Colon (tissue), 2 donors: ENCODE measurements around the gene NBAS.
"Not testable (repeated sequence)": the region's sequence is repeated elsewhere in the genome, so short reads cannot be mapped to it uniquely, and the experiment has no call there.

Experiments
- FAIRE-seq: peaks from 2 replicates; lab custom pipeline; 2012; peaks lifted over from hg19 to GRCh38; lab: Jason Lieb, UNC
- donor health status: control.
- donor health status: control.

Gene NBAS

GRCh38 chr2:15559379-15560139 lies 1.6 kb downstream of the NBAS start:
- FAIRE-seq: no peak

- FAIRE-seq: no peak
Observed at GRCh38 chr2:15557887-15558311, 3.2 kb downstream of the NBAS start.

GRCh38 chr2:15556311-15556930 lies 4.7 kb downstream of the NBAS start:
- no peak for FAIRE-seq

GRCh38 chr2:15555760-15556193 lies 5.4 kb downstream of the NBAS start:
- no peak for FAIRE-seq

GRCh38 chr2:15554525-15555218 lies 6.5 kb downstream of the NBAS start:
- no peak for FAIRE-seq

GRCh38 chr2:15553951-15554350 lies 7.2 kb downstream of the NBAS start:
- FAIRE-seq: no peak

- FAIRE-seq: no peak
Observed at GRCh38 chr2:15553519-15553918, 7.6 kb downstream of the NBAS start.

GRCh38 chr2:15548974-15549373 lies 12.2 kb downstream of the NBAS start:
- no peak for FAIRE-seq

- no peak for FAIRE-seq
Observed at GRCh38 chr2:15547115-15547876, 13.8 kb downstream of the NBAS start.

GRCh38 chr2:15546297-15547098 lies 14.6 kb downstream of the NBAS start:
- no peak for FAIRE-seq

GRCh38 chr2:15544227-15544626 lies 16.9 kb downstream of the NBAS start:
- FAIRE-seq: no peak

- no peak for FAIRE-seq
Observed at GRCh38 chr2:15543541-15543940, 17.6 kb downstream of the NBAS start.

- FAIRE-seq: no peak
Observed at GRCh38 chr2:15543053-15543452, 18.1 kb downstream of the NBAS start.

- not testable (repeated sequence) for FAIRE-seq
Observed at GRCh38 chr2:15542269-15542668, 18.9 kb downstream of the NBAS start.

- FAIRE-seq: not testable (repeated sequence)
Observed at GRCh38 chr2:15540523-15540922, 20.6 kb downstream of the NBAS start.

GRCh38 chr2:15539999-15540398 lies 21.1 kb downstream of the NBAS start:
- no peak for FAIRE-seq

GRCh38 chr2:15538792-15539191 lies 22.3 kb downstream of the NBAS start:
- no peak for FAIRE-seq

- no peak for FAIRE-seq
Observed at GRCh38 chr2:15533860-15534480, 27.2 kb downstream of the NBAS start.

GRCh38 chr2:15532996-15533395 lies 28.1 kb downstream of the NBAS start:
- no peak for FAIRE-seq

GRCh38 chr2:15531095-15531854 lies 29.9 kb downstream of the NBAS start:
- no peak for FAIRE-seq
